BLaER1 treated with 17β-estradiol and CSF1 and Interleukin-3, amounts not matched to agents 10 nM and 100 nM (cell line): Measurements from ENCODE around the gene PRKAR1A.
A peak's percentile ranks its signal among the peaks of the same experiment; 100 is the strongest.

ENCODE experiments used
- H3K27ac ChIP-seq, 11 experiments: shearing (Covaris generic); formaldehyde crosslinking; 2 replicates each; pipeline ENCODE4 v1.8.1; 2022
- H3K27me3 ChIP-seq, 11 experiments: shearing (Covaris generic); formaldehyde crosslinking; 2 replicates each; pipeline ENCODE4 v1.8.1; 2022
- H3K36me3 ChIP-seq, 11 experiments: shearing (Covaris generic); formaldehyde crosslinking; 2 replicates each; pipeline ENCODE4 v1.8.1; 2022
- H3K4me1 ChIP-seq, 10 experiments: shearing (Covaris generic); formaldehyde crosslinking; 2 replicates each; pipeline ENCODE4 v1.8.1; 2022
- H3K4me2 ChIP-seq, 11 experiments: shearing (Covaris generic); formaldehyde crosslinking; 2 replicates each; pipeline ENCODE4 v1.8.1; 2022
- H3K4me3 ChIP-seq, 10 experiments: shearing (Covaris generic); formaldehyde crosslinking; 2 replicates each; pipeline ENCODE4 v1.8.1; 2022
- H3K9ac ChIP-seq, 11 experiments: shearing (Covaris generic); formaldehyde crosslinking; 2 replicates each; pipeline ENCODE4 v1.8.1; 2022
- H3K9me3 ChIP-seq, 11 experiments: shearing (Covaris generic); formaldehyde crosslinking; replicated peaks in 1 of 11; 2 replicates each; pipeline ENCODE4 v1.8.1; 2022
- H4K20me1 ChIP-seq, 11 experiments: shearing (Covaris generic); formaldehyde crosslinking; 2 replicates each; pipeline ENCODE4 v1.8.1; 2022
- Cebpa-rat ChIP-seq, 11 experiments: shearing (Covaris generic); IDR thresholded peaks; 2 replicates each; pipeline ENCODE4 v1.8.1; 2022

Gene PRKAR1A

DNA sequence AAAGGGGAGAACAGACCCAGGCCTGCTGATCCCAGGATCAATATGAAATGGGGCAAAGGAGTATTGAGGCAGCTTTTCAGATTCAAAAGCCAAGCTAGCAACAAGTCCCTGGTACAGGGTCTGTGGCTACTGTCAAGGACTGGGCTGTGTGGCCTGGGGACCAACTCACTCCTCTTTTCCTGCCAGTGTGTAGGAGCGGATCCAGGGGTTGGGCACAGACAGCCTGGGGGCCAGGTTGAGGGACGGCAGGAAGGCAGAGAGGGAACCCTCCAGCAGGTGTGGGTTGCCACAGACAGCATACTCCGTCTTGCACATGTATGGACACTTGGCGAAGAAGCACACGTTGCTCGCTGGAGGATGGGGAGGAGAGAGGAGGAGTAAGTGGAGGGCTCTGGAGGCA is 29.6 kb downstream of the PRKAR1A start:
- Histone ChIP-seq H3K27me3 (no peaks in the 10 kb centered on the region), H3K27ac (no peak overlapping the region), H3K36me3 (peaks cover 23 to 44% (median 36%) of the 10 kb centered on the region in 11 experiments; a peak in 21 of 22 replicates), H3K9me3 (peaks cover 0 to 9% (median 7%) of the 10 kb centered on the region in 11 experiments; a peak in 13 of 22 replicates), H3K4me2 (no peak overlapping the region), H4K20me1 (peaks cover 0 to 39% (median 18%) of the 10 kb centered on the region in 11 experiments; a peak in 10 of 22 replicates), H3K4me1 (0 out of 20 replicates have a peak, but pooled peaks cover 0 to 4% (median 0%) of the 10 kb centered on the region in 10 experiments), H3K4me3 (no peak overlapping the region), H3K9ac (no peak overlapping the region)
- no peak for TF ChIP-seq Cebpa-rat (IDR thresholded peaks at IDR 0.05)

DNA sequence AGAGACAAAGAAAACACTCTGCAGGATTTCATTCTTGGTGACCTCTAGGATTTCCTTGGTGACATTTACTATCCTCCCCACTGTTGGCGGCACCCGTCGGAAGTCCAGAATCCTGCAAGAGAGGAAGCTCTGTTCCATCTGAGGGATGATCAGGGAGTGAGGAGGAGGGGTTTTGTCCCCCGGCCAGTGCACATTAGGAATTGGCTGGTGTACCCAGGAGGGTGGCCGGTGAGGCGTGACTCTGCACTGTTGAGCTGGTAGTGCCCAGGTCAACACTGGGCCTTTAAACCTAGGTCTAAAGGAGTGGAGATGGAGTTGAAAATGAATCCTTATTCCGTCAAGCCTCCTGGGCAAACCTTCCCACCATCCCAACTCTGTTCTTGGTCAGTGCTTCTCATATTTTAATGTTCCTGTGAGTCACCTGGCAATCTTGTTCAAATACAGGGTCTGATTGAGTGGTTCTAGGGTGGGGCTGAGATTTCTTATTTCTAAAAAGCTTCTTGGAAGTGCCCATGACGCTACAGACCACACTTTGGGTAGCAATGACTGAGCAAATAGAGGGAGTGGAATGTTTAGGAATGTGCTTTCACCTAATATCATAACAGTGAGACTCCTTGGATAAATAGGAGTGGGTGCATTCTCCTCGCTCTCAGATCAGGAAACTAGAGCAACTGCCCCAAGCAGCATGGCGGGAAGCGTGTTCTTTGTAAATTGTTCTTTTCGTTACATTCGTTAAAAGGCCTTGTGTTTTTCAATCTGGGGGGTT is 30.7 kb downstream of the PRKAR1A start:
- Histone ChIP-seq H3K9me3 (peaks cover 0 to 14% (median 10%) of the 10 kb centered on the region in 11 experiments; a peak in 13 of 22 replicates), H3K4me3 (no peak overlapping the region), H3K36me3 (peaks cover 12 to 34% (median 25%) of the 10 kb centered on the region in 11 experiments; a peak in 20 of 22 replicates), H3K27ac (no peak overlapping the region), H3K9ac (no peak overlapping the region), H3K4me2 (no peak overlapping the region), H3K4me1 (0 out of 20 replicates have a peak, but pooled peaks cover 0 to 4% (median 0%) of the 10 kb centered on the region in 10 experiments), H4K20me1 (peaks cover 0 to 29% (median 8%) of the 10 kb centered on the region in 11 experiments; a peak in 9 of 22 replicates), H3K27me3 (no peaks in the 10 kb centered on the region)
- TF ChIP-seq Cebpa-rat (IDR thresholded peaks at IDR 0.05) = no peak

- no peak overlapping the region for H3K4me3 ChIP-seq
- no peak for TF ChIP-seq Cebpa-rat (IDR thresholded peaks at IDR 0.05)
- peaks cover 0 to 14% (median 6%) of the 10 kb centered on the region in 11 experiments; a peak in 9 of 22 replicates for H4K20me1 ChIP-seq
- 0 out of 20 replicates have a peak, but pooled peaks cover 0 to 4% (median 0%) of the 10 kb centered on the region in 10 experiments for H3K4me1 ChIP-seq
- H3K9me3 ChIP-seq = peaks cover 0 to 14% (median 10%) of the 10 kb centered on the region in 11 experiments; a peak in 13 of 22 replicates
- no peaks in the 10 kb centered on the region for H3K27me3 ChIP-seq
- H3K4me2 ChIP-seq = no peak overlapping the region
- no peak overlapping the region for H3K27ac ChIP-seq
- no peak overlapping the region for H3K9ac ChIP-seq
- H3K36me3 ChIP-seq = peaks cover 6 to 19% (median 15%) of the 10 kb centered on the region in 11 experiments; a peak in 18 of 22 replicates
Measured at GRCh38 chr17:68544111-68544915, 32.1 kb downstream of the PRKAR1A start.

DNA sequence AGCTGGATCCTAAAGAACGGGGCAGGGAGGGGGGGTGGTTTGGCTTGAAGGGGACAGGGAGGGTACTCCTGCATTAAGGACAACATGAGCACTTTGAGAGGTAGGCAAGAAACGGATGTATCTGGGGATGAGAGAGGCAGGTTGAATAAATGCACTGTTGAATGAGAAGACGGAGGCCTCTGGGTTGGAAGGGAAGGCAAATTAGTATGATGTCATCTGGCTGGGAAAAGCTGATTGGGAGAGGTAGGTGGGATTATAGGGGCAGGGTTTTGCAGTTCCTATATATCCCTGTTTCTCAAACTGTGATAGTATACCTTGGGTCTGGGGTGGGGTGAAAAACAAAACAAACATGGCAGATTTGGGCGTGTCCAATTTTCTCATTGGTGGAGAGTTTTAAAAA is 44.3 kb downstream of the PRKAR1A start:
- Histone ChIP-seq H3K9ac (no peak overlapping the region), H3K4me2 (peak overlapping the region in 4 of 11 experiments; percentile 1 to 35 (median 12); a peak in 5 of 22 replicates), H3K27me3 (no peaks in the 10 kb centered on the region)

DNA sequence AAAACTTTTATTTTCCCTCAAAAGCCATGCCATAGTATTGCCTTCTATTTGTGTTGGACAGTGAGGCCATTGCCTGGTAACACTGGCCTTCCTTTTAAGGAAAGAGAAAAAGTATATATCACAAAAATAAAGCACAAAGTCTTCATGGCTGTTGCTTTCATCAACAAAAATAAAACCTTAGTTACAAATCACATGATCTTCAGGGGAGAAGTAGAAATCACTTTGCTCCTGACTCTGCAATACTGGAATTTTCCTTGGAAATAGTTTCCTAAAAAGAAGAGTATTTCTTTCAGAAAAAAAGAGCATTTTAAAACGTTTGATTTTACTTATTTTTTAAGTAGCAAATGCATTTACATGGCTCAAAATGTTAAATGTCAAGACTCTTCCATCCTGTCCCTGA is 47.1 kb downstream of the PRKAR1A start:
- TF ChIP-seq Cebpa-rat (IDR thresholded peaks at IDR 0.05) = no peak
- Histone ChIP-seq H3K4me3 (no peak overlapping the region), H3K27me3 (no peaks in the 10 kb centered on the region), H3K9me3 (peaks cover 0 to 3% (median 0%) of the 10 kb centered on the region in 11 experiments; a peak in 1 of 22 replicates), H4K20me1 (no peaks in the 10 kb centered on the region), H3K27ac (no peak overlapping the region), H3K36me3 (no peaks in the 10 kb centered on the region), H3K9ac (no peak overlapping the region), H3K4me2 (peak overlapping the region in 1 of 11 experiments; percentile 23; a peak in 1 of 22 replicates), H3K4me1 (peaks cover 0 to 7% (median 2%) of the 10 kb centered on the region in 10 experiments; a peak in 5 of 20 replicates)

More for the DNA sequence above, 44.3 kb downstream of the PRKAR1A start:
- peaks cover 0 to 3% (median 0%) of the 10 kb centered on the region in 11 experiments; a peak in 2 of 22 replicates for H3K9me3 ChIP-seq
- no peaks in the 10 kb centered on the region for H3K36me3 ChIP-seq
- no peak overlapping the region for H3K27ac ChIP-seq
- peaks cover 0 to 7% (median 2%) of the 10 kb centered on the region in 10 experiments; a peak in 5 of 20 replicates for H3K4me1 ChIP-seq
- H4K20me1 ChIP-seq = no peaks in the 10 kb centered on the region
- no peak overlapping the region for H3K4me3 ChIP-seq
- no peak for TF ChIP-seq Cebpa-rat (IDR thresholded peaks at IDR 0.05)

DNA sequence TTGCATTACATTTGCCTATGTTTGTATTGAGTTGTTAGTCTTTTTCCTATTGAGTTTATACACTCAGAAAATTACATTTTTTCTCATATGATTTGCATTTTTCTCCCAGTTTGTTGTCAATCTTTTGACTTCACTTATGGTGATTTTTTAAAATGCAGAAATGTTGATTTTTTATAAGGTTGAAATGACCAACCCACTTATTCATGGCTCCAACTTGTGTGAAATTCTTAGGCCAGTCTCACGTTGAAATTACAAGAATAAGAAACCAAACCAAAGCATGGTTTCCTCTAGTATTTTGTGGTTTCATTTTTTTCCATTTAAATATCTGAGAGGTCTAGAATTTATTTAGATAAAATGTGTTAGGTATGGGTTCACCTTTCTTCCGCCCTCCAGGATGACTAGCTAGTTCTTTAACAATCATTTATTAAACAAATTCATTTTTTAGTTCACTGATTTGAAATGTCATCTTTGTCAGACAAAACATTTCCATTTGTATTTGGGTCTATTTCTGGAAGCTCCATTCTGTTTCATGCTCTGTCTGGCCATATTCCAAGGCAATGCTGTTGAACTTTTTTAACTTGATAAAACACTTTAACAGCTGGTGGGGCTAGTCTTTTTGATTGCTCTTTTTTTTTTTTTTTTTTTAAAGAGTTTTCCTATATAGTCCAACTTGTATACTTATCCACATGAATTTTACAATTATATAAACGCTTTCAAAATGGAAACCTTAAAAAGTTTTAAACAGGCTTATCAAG is 48.9 kb downstream of the PRKAR1A start:
- no peaks in the 10 kb centered on the region for H3K36me3 ChIP-seq
- H4K20me1 ChIP-seq = no peaks in the 10 kb centered on the region
- H3K27me3 ChIP-seq = no peaks in the 10 kb centered on the region
- H3K9me3 ChIP-seq = no peaks in the 10 kb centered on the region
- H3K4me2 ChIP-seq = no peak overlapping the region
- H3K4me3 ChIP-seq = no peak overlapping the region
- H3K9ac ChIP-seq = no peak overlapping the region
- TF ChIP-seq Cebpa-rat (IDR thresholded peaks at IDR 0.05) = no peak
- H3K27ac ChIP-seq = no peak overlapping the region
- peaks cover 0 to 7% (median 2%) of the 10 kb centered on the region in 10 experiments; a peak in 5 of 20 replicates for H3K4me1 ChIP-seq

DNA sequence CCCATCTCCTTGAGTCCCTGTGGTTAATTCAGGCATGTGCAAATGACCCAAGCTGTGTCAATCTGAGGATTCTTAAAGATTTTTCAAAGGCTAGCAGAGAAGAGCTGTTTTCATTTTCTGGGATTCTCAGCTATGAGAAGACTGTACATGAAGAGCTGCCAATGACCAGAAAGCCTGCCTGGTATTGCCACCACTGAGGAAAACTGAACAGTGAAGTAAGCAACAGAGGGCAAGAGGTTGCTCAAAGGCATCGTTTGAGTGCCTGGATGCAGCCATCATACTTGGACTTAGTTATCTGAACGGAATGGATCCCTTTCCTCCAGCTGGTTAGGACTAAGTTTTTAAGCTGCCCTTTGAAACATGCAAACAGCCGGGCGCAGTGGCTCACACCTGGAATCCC is 50.5 kb downstream of the PRKAR1A start:
- no peak overlapping the region for H3K27ac ChIP-seq
- no peak overlapping the region for H3K9ac ChIP-seq
- no peak for TF ChIP-seq Cebpa-rat (IDR thresholded peaks at IDR 0.05)
- no peak overlapping the region for H3K4me2 ChIP-seq
- H3K4me3 ChIP-seq = no peak overlapping the region
- 0 out of 20 replicates have a peak, but pooled peaks cover 0 to 7% (median 0%) of the 10 kb centered on the region in 10 experiments for H3K4me1 ChIP-seq
- H3K27me3 ChIP-seq = no peaks in the 10 kb centered on the region
- no peaks in the 10 kb centered on the region for H3K36me3 ChIP-seq
- 0 out of 22 replicates have a peak, but pooled peaks cover 0 to 3% (median 0%) of the 10 kb centered on the region in 11 experiments for H3K9me3 ChIP-seq
- H4K20me1 ChIP-seq = no peaks in the 10 kb centered on the region

GRCh38 chr17:68564415-68565111 is 52.3 kb downstream of the PRKAR1A start:
- Histone ChIP-seq H3K27ac (no peak overlapping the region), H3K4me2 (no peak overlapping the region), H3K9me3 (0 out of 22 replicates have a peak, but pooled peaks cover 0 to 4% (median 0%) of the 10 kb centered on the region in 11 experiments), H3K4me3 (no peak overlapping the region), H4K20me1 (no peaks in the 10 kb centered on the region), H3K27me3 (no peaks in the 10 kb centered on the region), H3K9ac (no peak overlapping the region), H3K36me3 (no peaks in the 10 kb centered on the region), H3K4me1 (no peaks in the 10 kb centered on the region)
- TF ChIP-seq Cebpa-rat (IDR thresholded peaks at IDR 0.05) = no peak
